RWPE1 (cell line): Measurements from ENCODE around the gene FBXO7.

Experiments used
- CTCF ChIA-PET: fragments of 350-600 bp; sonication (Branson Sonifier 250); formaldehyde crosslinking; extraction: SDS; loops from one replicate; lab custom pipeline; 2021; lab: Yijun Ruan, JAX
- POLR2A ChIA-PET: fragments of 400-600 bp; formaldehyde crosslinking; extraction: SDS; loops from one replicate; lab custom pipeline; 2020; ENCODE audit warnings: antibody characterized with exemption; ENCODE audit not compliant: low non-redundant PET; lab: Yijun Ruan, JAX
- DNase-seq: peaks from one replicate; pipeline ENCODE4 v3.0.0; 2012; ENCODE audit warnings: low spot score
- H3K27ac ChIP-seq: fragments of 450-650 bp; 2 replicates; pipeline ENCODE4 v1.5.1; 2017
- TF ChIP-seq, protein P1 (sequence below): fragments of 450-650 bp; conservative IDR thresholded peaks from 2 replicates; pipeline ENCODE4 v1.5.1; 2017; ENCODE audit warnings: low read depth, mild to moderate bottlenecking

Gene FBXO7

DNA sequence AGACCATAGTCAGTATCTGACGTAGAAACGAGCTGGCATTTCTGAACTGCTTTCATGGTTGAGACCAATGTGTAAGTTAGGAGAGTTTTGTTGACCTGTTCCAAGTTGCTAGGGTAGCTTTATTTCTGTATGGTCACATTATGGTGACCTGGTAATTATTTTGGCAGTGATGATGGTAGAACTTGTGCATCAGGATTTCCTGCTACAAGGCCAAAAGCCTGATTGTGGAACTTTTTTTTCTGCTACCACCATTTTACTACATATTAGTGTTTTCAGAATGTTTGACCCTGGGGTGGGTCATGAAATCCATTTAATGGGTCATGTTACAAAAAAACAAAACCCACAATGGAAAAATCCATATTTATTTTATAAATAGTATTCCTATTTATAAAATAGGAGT, 18.9 kb downstream of the FBXO7 start:
- H3K27ac ChIP-seq, result no peak overlapping the region
- DNase-seq, result no peak
- TF ChIP-seq, protein P1, sequence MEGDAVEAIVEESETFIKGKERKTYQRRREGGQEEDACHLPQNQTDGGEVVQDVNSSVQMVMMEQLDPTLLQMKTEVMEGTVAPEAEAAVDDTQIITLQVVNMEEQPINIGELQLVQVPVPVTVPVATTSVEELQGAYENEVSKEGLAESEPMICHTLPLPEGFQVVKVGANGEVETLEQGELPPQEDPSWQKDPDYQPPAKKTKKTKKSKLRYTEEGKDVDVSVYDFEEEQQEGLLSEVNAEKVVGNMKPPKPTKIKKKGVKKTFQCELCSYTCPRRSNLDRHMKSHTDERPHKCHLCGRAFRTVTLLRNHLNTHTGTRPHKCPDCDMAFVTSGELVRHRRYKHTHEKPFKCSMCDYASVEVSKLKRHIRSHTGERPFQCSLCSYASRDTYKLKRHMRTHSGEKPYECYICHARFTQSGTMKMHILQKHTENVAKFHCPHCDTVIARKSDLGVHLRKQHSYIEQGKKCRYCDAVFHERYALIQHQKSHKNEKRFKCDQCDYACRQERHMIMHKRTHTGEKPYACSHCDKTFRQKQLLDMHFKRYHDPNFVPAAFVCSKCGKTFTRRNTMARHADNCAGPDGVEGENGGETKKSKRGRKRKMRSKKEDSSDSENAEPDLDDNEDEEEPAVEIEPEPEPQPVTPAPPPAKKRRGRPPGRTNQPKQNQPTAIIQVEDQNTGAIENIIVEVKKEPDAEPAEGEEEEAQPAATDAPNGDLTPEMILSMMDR, result no peak
- ChIA-PET CTCF (no interaction called here), POLR2A (no interaction called here)

DNA sequence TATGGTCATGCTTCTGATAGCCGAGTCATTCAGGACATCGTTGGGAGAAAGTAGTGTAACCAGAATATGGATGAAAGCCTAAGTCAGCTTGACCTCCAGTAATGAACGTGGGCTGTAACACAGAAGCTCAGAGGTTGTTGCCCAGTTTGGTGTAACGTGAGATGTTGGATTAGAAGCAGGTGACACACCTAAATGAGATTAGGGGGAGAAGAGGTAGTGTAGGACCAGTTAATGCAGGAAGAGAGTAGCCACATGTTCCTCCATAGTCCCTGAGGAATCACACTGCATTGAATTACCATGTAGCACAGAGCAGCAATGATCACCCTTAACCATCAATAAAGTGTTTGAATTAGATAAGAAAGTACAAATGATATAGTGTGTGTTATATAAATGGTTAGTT, 20.4 kb downstream of the FBXO7 start:
- ChIA-PET CTCF (interaction anchor here (0.6 kb wide), 2 partner anchors 20 to 24 kb away, joined by 3 to 4 read pairs; partner anchors contain the start of gene FBXO7), POLR2A (no interaction called here)
- H3K27ac ChIP-seq, result no peak overlapping the region
- TF ChIP-seq, protein P1, result no peak
- no peak for DNase-seq

DNA sequence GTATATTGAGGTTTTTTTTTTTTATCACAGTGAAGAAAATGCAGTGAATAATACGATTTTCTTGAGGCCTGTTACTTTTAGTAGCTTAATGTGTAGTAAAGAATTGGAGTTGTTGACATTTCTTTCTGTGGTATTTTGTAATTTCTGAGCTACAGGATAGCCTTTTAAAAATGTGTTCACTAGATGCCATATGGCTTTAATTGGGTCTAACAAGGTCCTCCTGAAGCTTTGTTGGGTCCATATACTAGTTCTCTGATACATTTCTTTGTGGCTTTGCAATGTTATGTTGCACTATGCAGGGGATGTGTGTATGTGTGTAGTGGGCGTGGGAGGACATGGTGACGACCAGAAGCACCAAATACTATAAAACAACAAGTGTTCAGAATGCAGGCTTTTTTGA, 25.1 kb downstream of the FBXO7 start:
- no peak overlapping the region for H3K27ac ChIP-seq
- ChIA-PET POLR2A (no interaction called here), CTCF (no interaction called here)
- DNase-seq, result no peak
- TF ChIP-seq, protein P1, result no peak

DNA sequence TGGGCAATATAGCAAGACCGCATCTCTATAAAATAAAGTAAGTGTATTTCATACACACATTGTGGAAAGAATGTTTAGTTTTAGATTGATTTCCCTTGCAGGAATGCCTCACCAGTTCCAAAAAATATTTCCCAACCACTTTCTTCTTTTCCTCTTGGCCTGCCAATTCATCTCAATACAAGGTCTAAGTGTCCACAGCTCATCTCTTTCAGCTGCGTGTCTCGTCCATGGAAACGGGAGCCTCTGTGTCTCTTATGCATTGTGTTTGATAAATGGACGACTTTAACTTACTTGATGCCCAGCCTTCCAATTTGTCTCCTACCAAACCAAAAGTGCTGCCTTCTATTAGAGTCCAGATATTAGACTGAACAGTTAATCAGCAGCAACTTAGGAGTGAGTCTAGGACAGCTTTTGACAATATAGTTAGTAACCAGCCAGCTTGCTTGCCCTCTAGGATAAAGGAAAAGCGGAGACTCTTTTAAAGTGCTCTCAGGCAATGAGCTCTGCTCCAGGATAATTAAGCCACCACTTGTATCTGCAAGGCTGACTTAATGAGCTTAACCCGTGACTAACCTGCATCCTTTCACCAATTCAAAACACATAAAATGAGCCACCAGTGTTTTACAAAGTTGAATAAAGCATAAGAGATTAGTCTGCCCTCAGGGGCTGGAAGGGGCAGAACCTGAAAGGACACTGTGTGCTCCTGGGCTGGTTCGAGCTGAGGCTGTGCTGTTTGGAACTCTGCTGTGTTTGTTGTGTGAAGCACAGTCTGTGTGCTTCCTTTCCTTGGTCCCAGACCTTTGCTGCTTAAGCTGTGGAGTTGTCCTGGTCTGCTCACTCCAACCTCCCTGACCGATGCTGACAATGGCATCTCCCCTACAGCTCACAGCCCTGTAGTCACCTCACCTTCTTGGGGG, 27.5 kb downstream of the FBXO7 start:
- ChIA-PET POLR2A (no interaction called here), CTCF (no interaction called here)
- no peak for DNase-seq
- TF ChIP-seq, protein P1, result no peak
- H3K27ac ChIP-seq, result no peak overlapping the region

DNA sequence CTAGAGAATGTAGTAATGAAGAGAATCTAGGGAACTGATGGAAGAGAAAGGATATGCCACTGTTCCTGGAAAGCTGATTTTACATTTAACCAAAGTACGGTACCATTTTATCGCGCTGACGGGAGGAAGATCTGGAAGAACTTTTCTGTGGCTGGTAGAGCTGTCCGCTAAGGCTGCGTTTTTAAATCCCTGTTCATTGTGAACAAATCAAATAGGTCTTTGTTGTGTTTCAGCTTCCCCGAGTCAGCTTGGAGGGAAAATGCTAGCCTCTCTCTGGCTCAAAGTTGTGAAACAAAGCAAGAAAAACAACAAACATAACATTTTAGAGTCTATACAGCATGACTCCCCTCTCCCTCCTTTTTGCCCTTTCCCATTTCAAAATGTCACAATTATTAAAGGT, 34.4 kb downstream of the FBXO7 start:
- POLR2A ChIA-PET, result no interaction called here
- H3K27ac ChIP-seq, result no peak overlapping the region
- CTCF ChIA-PET, result no interaction called here

DNA sequence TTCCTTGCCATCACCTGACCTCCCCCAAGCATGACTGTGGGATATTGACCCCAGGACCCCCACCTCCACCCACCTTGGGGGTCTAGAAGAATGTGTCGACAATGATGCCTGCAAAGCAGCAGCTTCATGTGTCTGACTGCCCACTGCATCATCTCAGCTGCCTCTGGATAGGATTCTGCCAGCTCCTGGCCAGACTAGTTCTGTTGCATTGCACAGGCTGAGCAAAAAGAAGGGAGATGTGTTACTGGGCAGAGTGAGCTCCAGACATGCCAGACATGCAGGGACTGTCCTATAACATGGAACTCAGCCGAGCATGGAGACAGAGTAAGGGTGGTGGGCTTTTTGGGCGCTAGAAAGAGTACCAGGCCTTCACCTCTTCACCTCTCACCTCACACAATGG, 36.7 kb downstream of the FBXO7 start:
- POLR2A ChIA-PET, result no interaction called here
- no peak for DNase-seq
- no peak overlapping the region for H3K27ac ChIP-seq
- CTCF ChIA-PET, result no interaction called here
- TF ChIP-seq, protein P1, result no peak

More for the DNA sequence above, 34.4 kb downstream of the FBXO7 start:
- TF ChIP-seq, protein P1, result no peak
- no peak for DNase-seq
